ENCODE measurements around the gene PSD.

The PSD gene

DNA sequence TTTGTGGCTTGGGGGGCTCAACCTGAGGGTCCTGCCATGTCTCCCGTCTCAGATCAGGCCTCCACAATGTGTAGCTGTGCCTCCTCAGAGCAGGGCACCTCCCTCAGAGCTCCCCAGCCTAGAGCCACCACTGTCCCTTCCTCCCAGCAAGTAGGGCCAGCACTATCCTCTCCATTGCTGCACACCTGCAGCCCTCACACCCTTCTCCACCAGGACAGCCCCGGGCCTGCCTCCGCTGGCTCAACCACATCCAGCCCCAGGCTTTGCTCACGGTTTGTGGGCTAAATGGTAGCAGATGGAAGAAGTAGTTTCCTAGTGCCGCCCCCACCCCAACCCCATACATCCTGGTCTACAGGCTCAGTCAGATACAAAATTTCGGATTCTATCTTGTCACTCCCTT lies 13.0 kb downstream of the PSD start:
- Mint-ChIP-seq H3K9me3 (no peaks in the 10 kb centered on the region), H3K36me3 (ENCODE audit: low read depth) (no peaks in the 10 kb centered on the region), H3K27me3 (ENCODE audit: low read depth, poor library complexity) (peaks cover 47% of the 10 kb centered on the region), H3K4me1 (peaks cover 15% of the 10 kb centered on the region), H3K27ac (no peak overlapping the region), H3K4me3 (no peak overlapping the region)
- DNase-seq, result no peak
- no peak for TF ChIP-seq CTCF (IDR thresholded peaks at IDR 0.05)

DNA sequence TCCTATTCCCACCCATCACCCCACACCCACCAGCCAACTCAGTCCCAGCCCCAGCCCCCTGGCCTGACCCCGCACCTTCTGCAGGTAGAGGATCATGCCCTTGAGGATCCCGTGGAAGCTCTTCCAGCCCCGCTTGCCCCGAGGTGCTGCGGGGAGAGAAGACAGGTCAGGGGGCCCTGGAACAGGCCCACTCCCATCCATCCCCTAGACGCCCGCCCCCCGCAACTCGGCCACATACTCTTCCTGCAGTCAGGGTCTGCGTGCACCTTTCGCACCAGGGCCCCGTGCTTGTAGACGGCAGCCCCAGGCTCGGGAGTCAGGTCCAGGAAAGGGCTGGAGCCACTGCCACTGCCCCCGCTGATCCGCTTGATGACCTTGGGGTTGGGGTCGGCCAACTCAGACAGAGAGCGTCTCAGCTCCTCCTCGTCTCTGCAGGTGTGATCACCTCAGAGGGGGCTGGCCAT lies 13.4 kb downstream of the PSD start:
- DNase-seq, result no peak
- H3K36me3 Mint-ChIP-seq (ENCODE audit: low read depth), result no peaks in the 10 kb centered on the region
- H3K4me3 Mint-ChIP-seq, result no peak overlapping the region
- peaks cover 14% of the 10 kb centered on the region for H3K4me1 Mint-ChIP-seq
- peaks cover 43% of the 10 kb centered on the region for H3K27me3 Mint-ChIP-seq (ENCODE audit: low read depth, poor library complexity)
- no peak overlapping the region for H3K27ac Mint-ChIP-seq
- no peaks in the 10 kb centered on the region for H3K9me3 Mint-ChIP-seq
- TF ChIP-seq CTCF (IDR thresholded peaks at IDR 0.05), result no peak

DNA sequence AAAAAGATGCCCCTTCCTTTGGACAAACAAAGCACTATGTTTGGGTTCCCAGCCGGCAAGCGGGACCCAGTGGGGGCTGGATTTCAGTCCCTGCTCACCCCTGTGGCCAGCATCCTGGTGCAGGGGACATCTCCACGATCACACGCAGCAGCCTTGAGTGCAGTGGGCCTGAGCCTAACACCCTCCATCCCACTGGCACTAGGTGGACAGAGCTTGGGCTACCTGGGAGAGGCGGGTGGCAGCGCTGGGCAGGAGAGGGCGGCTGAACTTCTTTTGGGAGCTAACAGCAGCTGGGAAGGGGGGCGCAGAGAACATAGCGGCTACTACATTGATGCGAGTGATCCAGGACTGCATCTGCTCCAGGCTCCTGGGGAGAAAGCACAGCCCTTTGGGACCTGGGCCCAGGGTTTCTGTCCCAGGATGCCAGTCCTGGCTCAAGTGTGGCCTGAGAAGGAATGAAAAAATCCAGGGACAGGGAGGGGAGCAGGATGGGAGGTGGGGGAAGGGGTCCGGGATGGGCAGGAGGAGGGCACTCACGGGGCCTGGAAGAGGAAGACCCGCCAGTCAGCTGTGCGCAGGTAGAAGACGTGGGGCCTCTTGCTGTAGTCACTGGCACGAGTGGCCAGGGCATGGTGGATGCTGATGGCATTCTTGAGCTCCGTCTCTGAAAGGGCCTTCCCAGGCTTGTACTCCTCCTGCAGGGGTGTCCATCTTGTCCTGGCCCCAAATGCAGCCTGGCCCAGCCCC lies 14.1 kb downstream of the PSD start:
- no peak for DNase-seq
- peaks cover 8% of the 10 kb centered on the region for H3K4me1 Mint-ChIP-seq
- H3K27me3 Mint-ChIP-seq (ENCODE audit: low read depth, poor library complexity), result peaks cover 37% of the 10 kb centered on the region
- H3K9me3 Mint-ChIP-seq, result no peaks in the 10 kb centered on the region
- TF ChIP-seq CTCF (IDR thresholded peaks at IDR 0.05), result no peak
- H3K27ac Mint-ChIP-seq, result no peak overlapping the region
- H3K4me3 Mint-ChIP-seq, result no peak overlapping the region
- no peaks in the 10 kb centered on the region for H3K36me3 Mint-ChIP-seq (ENCODE audit: low read depth)

DNA sequence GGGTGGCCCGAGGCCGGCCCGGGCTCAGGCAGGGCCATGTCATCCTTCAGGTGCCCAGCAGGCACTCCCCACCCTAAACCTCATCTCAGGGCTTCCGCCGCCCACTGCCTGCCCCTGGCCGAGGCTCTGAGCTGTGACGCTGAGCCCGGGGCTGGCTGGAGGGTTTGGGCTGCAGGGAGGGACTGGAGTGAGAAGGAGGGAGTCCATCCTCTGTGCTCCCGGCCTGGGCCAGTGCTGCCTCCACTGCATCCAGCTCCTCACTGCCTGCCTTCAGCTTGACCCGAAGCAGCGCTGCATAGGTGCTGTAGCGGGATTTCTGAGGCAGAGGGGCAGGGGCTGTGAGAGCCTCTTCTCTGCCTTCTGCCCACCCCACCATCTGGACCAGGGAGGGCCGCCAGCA lies 15.5 kb downstream of the PSD start:
- peaks cover 1% of the 10 kb centered on the region for H3K4me1 Mint-ChIP-seq
- H3K4me3 Mint-ChIP-seq, result no peak overlapping the region
- H3K27me3 Mint-ChIP-seq (ENCODE audit: low read depth, poor library complexity), result peaks cover 26% of the 10 kb centered on the region
- no peak for DNase-seq
- H3K9me3 Mint-ChIP-seq, result no peaks in the 10 kb centered on the region
- no peaks in the 10 kb centered on the region for H3K36me3 Mint-ChIP-seq (ENCODE audit: low read depth)
- no peak for TF ChIP-seq CTCF (IDR thresholded peaks at IDR 0.05)
- H3K27ac Mint-ChIP-seq, result no peak overlapping the region

DNA sequence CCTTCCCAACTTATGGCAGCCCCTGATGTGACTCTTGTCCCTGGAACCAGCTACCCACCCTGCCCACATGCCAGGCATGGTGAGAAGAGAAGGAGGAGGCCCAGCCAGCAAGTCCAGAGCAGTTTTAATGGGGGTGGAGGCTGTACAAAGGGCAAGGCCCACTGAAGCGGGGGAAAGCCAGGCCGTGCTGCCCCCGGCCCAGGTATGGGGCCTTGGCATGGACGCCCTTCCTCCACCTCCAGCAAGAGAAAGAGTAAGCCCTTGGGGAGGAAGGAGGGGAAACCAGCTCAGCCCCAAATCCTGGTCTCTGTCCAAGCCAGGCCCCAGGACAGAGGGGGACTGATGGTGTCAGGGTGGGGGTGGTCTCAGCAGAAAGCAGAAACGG lies 16.1 kb downstream of the PSD start:
- no peaks in the 10 kb centered on the region for H3K9me3 Mint-ChIP-seq
- H3K27ac Mint-ChIP-seq, result no peak overlapping the region
- H3K4me3 Mint-ChIP-seq, result no peak overlapping the region
- DNase-seq, result no peak
- no peaks in the 10 kb centered on the region for H3K4me1 Mint-ChIP-seq
- H3K27me3 Mint-ChIP-seq (ENCODE audit: low read depth, poor library complexity), result peaks cover 20% of the 10 kb centered on the region
- H3K36me3 Mint-ChIP-seq (ENCODE audit: low read depth), result no peaks in the 10 kb centered on the region
- TF ChIP-seq CTCF (IDR thresholded peaks at IDR 0.05), result no peak
